LoVo (cell line): ENCODE measurements around the gene POLR2C.
A peak's percentile ranks its signal among the peaks of the same experiment; 100 is the strongest.

Experiments used
- DNase-seq: peaks from one replicate; pipeline ENCODE4 v3.0.0-alpha.2; 2016; ENCODE audit warnings: low spot score

The POLR2C gene

GRCh38 chr16:57452021-57452420 is 10.5 kb upstream of the POLR2C start:
- DNase-seq: no peak

DNA sequence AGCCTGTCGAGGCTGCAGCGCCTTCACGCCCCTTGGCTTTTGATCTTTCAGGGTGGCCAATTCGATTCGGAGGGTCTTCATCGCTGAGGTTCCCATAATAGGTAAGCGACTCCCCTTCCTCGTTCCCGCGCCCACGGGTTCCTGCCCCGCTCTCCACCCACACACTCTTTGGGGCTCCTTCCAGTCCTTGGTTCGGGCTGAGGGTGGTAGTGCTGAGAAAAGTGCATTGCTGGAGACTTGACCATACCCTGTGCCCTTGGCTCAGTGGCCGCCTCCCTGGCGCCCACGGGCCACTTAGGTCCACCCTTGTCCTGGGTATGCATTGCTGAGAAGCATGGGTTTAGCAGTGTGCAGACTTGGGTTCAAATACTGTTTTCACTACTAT is 491 bp downstream of the POLR2C start:
- DNase-seq: no peak

- DNase-seq: no peak
Observed at GRCh38 chr16:57464523-57464922, 2.0 kb downstream of the POLR2C start.

- no peak for DNase-seq
Observed at GRCh38 chr16:57468346-57468745, 5.9 kb downstream of the POLR2C start.

DNA sequence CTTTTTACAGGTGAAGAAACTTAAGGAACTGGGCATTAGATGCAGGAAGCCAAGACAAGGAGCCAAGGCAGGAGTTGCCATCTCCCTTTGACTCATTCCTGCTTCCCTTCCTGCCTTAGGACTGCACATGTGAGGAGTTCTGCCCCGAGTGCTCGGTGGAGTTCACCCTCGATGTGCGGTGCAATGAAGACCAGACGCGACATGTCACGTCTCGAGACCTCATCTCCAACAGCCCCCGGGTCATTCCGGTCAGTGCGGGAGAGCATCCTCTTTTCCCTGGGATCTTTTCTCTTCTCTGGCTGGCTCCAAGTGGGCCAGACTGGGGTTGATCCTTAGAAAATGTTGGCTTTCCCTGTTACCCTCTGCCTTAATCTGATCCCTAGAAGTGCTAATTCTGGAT is 6.6 kb downstream of the POLR2C start:
- DNase-seq: no peak

DNA sequence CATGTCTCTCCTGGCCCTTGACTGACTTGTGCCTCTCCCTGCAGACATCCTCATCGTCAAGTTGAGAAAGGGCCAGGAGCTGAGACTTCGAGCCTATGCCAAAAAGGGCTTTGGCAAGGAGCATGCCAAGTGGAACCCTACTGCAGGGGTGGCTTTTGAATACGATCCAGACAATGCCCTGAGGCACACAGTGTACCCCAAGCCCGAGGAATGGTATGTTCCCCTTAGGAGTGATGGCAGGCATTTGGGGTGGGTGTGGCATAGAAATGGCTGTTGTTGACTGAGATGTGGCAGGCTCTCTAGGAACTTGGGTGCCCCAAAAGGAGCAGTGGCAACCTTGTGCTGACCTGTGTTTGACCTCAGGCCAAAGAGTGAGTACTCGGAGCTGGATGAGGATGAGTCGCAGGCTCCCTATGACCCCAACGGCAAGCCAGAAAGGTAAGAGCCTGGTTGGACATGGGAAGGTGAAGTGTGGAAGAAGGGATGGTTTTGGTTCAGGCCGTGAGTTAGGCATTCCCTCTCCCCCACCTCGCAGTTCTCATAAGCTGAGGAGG is 7.5 kb downstream of the POLR2C start:
- DNase-seq: no peak

- no peak for DNase-seq
Observed at GRCh38 chr16:57470711-57471110, 8.2 kb downstream of the POLR2C start.

DNA sequence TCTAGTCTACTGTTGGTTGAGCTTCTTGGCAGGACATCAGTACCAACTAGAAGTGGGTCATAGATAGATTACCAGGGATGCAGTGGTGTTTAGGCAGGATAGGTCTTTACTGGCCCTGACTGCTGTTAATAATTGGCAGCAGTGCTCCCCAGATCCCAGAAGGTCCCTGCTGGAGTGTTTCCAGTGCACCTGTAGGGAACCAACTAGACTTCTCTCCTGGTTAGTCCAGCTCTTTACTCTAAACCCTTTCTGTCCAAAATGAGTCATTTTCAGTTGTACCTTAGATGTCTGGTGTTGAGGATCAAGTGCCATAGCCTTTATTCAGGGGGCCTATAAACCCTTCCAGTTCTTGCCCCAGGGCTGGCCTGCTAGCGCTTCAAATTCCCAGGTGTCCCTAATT is 8.7 kb downstream of the POLR2C start:
- no peak for DNase-seq

DNA sequence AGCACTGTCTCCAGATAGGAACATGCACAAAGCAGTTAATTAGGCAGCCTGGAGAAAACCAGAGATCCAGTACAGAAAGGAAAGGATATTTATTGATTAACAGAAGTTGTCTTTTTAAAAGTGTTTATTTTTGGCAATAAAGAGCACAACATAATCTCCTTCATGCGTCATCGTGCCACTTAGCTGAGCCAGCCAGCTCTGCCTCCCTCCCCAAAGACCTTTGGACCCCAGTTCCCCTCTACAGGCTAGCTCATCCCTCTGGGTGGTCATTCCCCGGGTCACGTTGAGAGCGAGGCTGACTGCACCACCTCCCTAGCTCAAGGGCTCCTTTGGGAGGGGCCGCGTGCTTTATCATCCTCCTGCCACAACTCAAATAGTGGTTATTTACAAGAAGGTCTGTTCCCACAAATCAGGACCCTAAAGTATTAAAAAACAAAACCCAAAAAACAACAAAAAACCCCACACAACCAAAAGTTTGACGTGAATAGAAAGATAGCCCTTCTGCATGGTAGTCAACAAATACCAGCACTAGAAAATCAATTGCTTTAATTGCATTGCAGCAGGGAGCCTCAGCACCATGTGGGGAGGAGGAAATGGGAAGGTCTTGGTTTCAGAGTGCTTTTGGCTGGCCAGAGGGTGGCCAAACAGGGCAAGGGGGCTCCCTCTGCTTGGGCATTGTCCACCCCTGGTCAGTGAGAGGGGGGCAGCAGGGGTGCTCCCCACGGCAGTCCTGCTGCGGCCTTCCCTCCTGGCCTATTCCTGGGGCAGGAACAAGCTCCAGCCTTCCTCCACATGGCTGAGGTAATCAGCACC is 9.6 kb downstream of the POLR2C start:
- peak; percentile 61 for DNase-seq

DNA sequence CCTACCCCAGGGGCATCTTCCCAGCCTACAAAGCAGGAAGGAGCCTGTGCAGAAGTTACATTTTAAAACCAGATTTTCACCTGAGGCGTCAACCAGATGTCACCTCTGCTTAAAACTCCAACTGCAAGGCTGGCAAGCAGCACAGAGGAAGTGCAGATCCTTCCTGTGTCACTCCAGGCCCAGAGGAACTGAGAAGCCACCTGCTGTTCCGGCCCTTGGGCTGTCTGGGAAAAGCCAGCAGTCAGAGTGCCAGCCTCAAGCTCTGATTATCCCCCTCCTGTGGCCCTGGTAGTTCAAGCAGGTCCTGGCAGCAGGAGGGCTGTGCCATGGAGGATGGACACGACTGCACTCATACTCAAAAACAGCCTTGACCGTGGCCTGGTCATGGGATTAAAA is 10.2 kb downstream of the POLR2C start:
- DNase-seq: no peak

GRCh38 chr16:57473176-57473840 is 10.8 kb downstream of the POLR2C start:
- no peak for DNase-seq

- DNase-seq: no peak
Observed at GRCh38 chr16:57473906-57474305, 11.4 kb downstream of the POLR2C start.

GRCh38 chr16:57474671-57475661 is 12.5 kb downstream of the POLR2C start:
- no peak for DNase-seq

DNA sequence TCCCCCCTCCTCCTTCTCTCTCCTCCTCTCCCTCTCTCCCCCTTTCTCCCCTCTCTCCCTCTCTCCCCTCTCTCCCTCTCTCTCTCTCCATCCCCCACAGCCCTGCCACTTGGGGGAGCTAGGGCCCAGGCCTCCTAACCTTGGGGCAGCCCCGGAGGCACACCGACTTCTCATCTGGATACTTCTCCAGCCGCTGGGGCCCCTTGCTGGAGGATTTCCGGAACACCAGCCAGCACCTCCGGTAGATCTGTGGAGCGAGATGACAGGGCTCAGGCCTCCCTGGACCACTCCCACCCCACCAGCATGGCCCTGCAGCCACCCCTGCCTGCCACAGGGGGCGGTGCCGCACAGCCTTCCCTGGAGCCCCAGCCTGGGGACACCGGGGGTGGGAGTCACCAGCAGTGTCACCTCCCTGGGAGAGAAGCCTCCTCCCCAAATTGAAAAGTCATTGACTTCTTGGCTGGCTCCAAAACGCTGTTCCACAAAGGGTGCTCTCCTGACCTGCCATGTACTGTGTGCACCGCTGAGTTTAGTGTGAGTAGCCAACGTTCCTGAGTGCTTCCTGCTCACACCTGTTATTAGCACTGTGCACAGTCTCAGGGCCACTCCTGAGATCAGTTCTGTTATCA is 13.3 kb downstream of the POLR2C start:
- DNase-seq: no peak

GRCh38 chr16:57476546-57477410 is 14.3 kb downstream of the POLR2C start:
- DNase-seq: no peak

DNA sequence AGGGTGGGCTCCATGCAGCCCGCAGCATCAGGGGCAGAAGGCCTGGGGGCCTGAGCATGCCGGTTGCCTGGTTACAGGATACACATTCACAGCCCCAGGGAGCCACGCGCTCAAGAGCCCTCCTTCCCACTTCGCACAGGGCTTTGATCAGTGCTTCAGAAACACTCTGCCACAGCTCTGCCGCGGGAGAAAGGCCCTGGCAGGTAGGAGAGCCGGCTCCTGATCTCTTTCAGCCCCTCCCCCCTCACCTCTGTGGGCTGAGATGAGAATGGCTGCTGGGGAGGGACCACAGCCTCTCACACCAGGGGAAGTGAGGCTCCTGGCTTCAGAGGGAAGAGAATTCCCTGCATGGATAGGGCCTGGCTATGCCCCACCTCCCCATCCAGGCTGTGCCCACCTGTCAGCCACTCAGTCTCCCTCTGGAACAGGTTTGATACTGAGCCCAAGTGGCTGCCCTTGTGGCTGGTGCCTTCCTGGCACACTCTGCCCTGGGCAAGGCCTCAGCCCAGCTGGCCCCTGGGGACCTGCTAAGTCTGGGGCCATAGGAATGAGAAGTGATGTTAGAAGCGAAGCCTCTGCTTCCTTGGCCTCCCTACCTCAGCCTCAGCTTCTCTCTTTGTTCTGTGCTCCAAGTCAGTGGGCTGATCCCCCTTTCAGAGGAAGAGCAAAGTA is 15.2 kb downstream of the POLR2C start:
- no peak for DNase-seq

DNA sequence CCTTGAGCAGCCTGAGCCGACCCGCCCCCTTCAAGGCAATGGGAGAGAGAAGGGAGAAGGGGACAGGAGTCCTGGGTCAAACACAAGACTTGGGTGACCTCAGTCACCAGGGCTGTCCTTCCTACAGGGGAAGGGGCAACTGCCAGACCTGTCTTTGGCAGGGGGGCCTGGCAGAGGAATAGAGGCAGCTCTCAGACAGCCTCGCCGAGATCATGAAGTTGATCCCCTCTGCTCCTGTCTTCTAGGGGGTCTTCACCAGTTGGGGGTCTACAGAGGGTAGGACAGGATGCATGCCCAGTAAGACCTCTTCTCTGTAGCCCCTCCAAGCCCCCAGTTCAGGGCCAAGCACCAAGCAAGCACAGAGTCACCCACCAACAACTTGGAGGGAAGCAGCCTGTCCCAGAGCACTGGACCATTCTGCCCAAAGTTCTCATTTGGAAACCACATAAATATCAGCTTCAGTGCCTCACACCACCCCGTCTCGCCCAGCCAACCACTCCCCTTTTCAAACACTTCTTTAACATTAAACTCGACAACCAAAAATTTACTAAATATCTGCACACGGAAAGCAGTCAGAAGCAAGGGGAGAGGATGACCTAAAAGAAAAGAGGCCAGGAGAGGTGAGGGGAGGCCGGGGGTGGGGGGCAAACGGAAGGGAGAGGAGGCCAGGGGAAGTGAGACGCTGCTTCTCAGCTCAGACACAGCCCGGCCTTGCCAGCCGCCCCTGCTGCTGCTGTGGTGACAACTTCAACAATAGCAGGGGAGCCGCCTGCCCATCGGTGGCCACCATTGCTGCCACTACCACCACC is 16.1 kb downstream of the POLR2C start:
- no peak for DNase-seq

DNA sequence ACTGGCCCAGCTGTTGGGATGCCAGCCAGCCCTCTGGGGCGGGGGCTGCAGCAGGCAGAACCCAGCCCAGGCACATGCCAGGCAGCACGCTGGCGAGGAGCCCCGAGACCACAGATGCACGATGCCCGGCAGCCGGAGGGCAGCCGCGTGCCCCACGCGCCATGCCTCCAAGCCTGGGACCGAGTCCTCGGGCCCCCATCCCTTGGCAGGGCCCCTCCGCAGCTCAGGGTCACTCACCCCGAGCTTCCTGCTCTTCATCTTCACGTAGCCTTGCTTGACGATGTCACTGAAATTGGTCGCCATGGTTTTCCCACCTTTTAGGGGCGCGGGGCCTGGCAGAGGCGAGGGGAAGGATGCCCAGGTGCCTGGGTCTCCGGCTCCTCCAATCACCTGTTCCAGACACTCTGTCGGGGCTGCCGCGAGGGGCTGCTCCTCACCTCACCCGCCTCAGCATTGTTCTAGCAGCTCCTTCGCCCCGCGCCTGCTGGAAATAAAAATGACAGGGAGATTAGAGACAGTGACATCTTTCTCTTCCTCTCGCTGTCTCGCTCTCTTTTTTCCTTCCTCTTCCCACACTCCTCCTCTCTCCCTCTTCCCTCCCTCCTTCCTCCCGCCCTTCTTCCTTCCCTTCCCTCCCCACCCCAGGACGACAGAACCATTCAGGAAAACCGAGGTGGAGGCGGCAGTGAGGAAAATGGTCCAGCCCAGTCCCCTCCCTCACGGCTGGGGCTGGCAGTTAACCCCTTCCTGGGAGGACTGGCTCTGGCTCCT is 16.9 kb downstream of the POLR2C start:
- DNase-seq: no peak
